MV-4-11 (cell line): Measurements from ENCODE around the gene ERC2.

Experiments used
- DNase-seq: peaks from one replicate; lab custom pipeline; 2025; lab: John Stamatoyannopoulos, UW

ERC2 gene

GRCh38 chr3:55521738-55522421 is 946.4 kb downstream of the ERC2 start:
- peak; percentile 19 for DNase-seq

GRCh38 chr3:55521064-55521737 is 947.1 kb downstream of the ERC2 start:
- DNase-seq: no peak

- DNase-seq: no peak
These were observed 949.2 kb downstream of the ERC2 start for GRCh38 chr3:55519019-55519418.

GRCh38 chr3:55518451-55518850 is 949.8 kb downstream of the ERC2 start:
- DNase-seq: no peak

GRCh38 chr3:55516392-55517030 is 951.8 kb downstream of the ERC2 start:
- no peak for DNase-seq

GRCh38 chr3:55515550-55516246 is 952.6 kb downstream of the ERC2 start:
- no peak for DNase-seq

- DNase-seq: no peak
These were observed 953.3 kb downstream of the ERC2 start for GRCh38 chr3:55514962-55515361.

- no peak for DNase-seq
These were observed 955.5 kb downstream of the ERC2 start for GRCh38 chr3:55512571-55513343.

- DNase-seq: no peak
These were observed 956.2 kb downstream of the ERC2 start for GRCh38 chr3:55511895-55512570.

- DNase-seq: no peak
These were observed 959.9 kb downstream of the ERC2 start for GRCh38 chr3:55508335-55508734.

- no peak for DNase-seq
These were observed 960.5 kb downstream of the ERC2 start for GRCh38 chr3:55507808-55508207.

- DNase-seq: no peak
These were observed 962.5 kb downstream of the ERC2 start for GRCh38 chr3:55505776-55506175.

GRCh38 chr3:55505102-55505501 is 963.2 kb downstream of the ERC2 start:
- peak; percentile 23 for DNase-seq

- DNase-seq: no peak
These were observed 966.4 kb downstream of the ERC2 start for GRCh38 chr3:55501905-55502304.

GRCh38 chr3:55500555-55501330 is 967.5 kb downstream of the ERC2 start:
- peak; percentile 32 for DNase-seq

GRCh38 chr3:55498520-55498919 is 969.7 kb downstream of the ERC2 start:
- no peak for DNase-seq

GRCh38 chr3:55497250-55497649 is 971.0 kb downstream of the ERC2 start:
- DNase-seq: no peak

- no peak for DNase-seq
These were observed 973.3 kb downstream of the ERC2 start for GRCh38 chr3:55494976-55495375.

GRCh38 chr3:55492976-55493375 is 975.3 kb downstream of the ERC2 start:
- no peak for DNase-seq

- DNase-seq: no peak
These were observed 976.9 kb downstream of the ERC2 start for GRCh38 chr3:55491296-55491816.
